Thoracic aorta (tissue), 2 donors: ENCODE data around the gene SUZ12. TPM values are rescaled to one million over a fixed set of nuclear protein-coding genes. Genes with fewer than 3 reads are reported as not detected.
A peak's percentile ranks its signal among the peaks of the same experiment; 100 is the strongest.
"Not testable (repeated sequence)": the region's sequence is repeated elsewhere in the genome, so short reads cannot be mapped to it uniquely, and the experiment has no call there.

Experiments used
- ATAC-seq: fragments of 150-250 bp; one replicate; pipeline ENCODE4 v1.8.0; 2017; ENCODE audit warnings: low read depth; ENCODE audit not compliant: insufficient number of reproducible peaks, low FRiP score
- DNase-seq: peaks from one replicate; pipeline ENCODE4 v3.0.0-alpha.2; 2020; ENCODE audit warnings: low spot score
- H3K27ac ChIP-seq, 2 donors: fragments of 200-600 bp; sonication (generic); 1 replicate in 1 of 2; 2 replicates in 1 of 2; pipeline ENCODE4 v1.5.1; 2016; ENCODE audit warnings: mild to moderate bottlenecking in 2 of 2, moderate library complexity in 2 of 2
- H3K27me3 ChIP-seq: fragments of 200-600 bp; sonication (generic); replicated peaks from 2 replicates; pipeline ENCODE4 v1.6.0; 2016; ENCODE audit warnings: mild to moderate bottlenecking; ENCODE audit not compliant: insufficient read depth
- H3K36me3 ChIP-seq: fragments of 200-600 bp; sonication (generic); one replicate; pipeline ENCODE4 v1.5.1; 2016
- H3K4me1 ChIP-seq, 2 donors: fragments of 200-600 bp; sonication (generic); 1 replicate in 1 of 2; 2 replicates in 1 of 2; pipeline versions ENCODE4 v1.5.1 to v1.6.0; 2016; ENCODE audit warnings: low read depth in 2 of 2, mild to moderate bottlenecking in 1 of 2; ENCODE audit not compliant: control insufficient read depth in 1 of 2
- H3K4me3 ChIP-seq: fragments of 200-600 bp; sonication (generic); 2 replicates; pipeline ENCODE4 v1.5.1; 2016; ENCODE audit warnings: mild to moderate bottlenecking
- H3K9me3 ChIP-seq: fragments of 200-600 bp; sonication (generic); 2 replicates; pipeline ENCODE4 v1.5.1; 2016
- CTCF ChIP-seq: fragments of 200-600 bp; sonication (generic); IDR thresholded peaks from one replicate; pipeline ENCODE4 v1.5.1; 2019; ENCODE audit warnings: antibody characterized with exemption
- total RNA-seq, 2 donors: library from RNA; depleted of rRNA; stranded (reverse); fragments of >200 nt; gene quantifications; one replicate each; pipeline versions ENCODE4 v1.1.0 to v1.2.3, GENCODE V29; 2016

Gene SUZ12
- total RNA-seq, 2 donors from 2014 or later: 14.4 to 26.0 TPM

GRCh38 chr17:31907342-31907962 lies 29.4 kb upstream of the SUZ12 start:
- TF ChIP-seq CTCF: no peak
- ATAC-seq: no peak
- Histone ChIP-seq H3K27ac (peak overlapping the region in 1 of 2 donors; percentile 35), H3K4me3 (peak overlapping the region; percentile 38), H3K4me1 (peaks cover 11 to 17% of the 10 kb centered on the region in 2 donors), H3K27me3 (no peaks in the 10 kb centered on the region), H3K9me3 (no peaks in the 10 kb centered on the region), H3K36me3 (no peaks in the 10 kb centered on the region)
- DNase-seq: no peak

DNA sequence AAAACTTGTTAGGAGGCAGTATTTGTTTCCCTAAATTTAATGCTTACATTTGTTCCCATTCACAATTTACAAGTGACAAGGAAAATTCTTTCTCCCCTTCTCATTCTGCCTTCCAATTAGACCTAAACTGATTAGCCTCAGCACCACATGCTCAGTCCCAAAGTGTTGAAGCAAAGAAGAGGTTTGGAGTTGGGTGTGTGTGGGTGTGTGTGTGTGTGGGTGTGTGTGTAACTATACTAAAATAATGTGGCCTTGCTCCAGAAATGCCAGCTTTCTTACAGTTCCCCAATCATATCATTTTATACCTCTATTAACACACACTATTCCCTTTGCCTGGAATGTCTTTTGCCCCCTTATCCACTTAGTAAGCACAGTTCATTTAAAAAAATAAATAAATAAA lies 28.4 kb upstream of the SUZ12 start:
- H3K27me3 ChIP-seq: no peaks in the 10 kb centered on the region
- ATAC-seq (no peak), DNase-seq (no peak)
- H3K9me3 ChIP-seq: no peaks in the 10 kb centered on the region
- H3K36me3 ChIP-seq: no peaks in the 10 kb centered on the region
- H3K4me3 ChIP-seq: no peak overlapping the region
- no peak for TF ChIP-seq CTCF
- H3K27ac ChIP-seq: peak overlapping the region in 1 of 2 donors; percentile 25
- peaks cover 11 to 17% of the 10 kb centered on the region in 2 donors for H3K4me1 ChIP-seq

DNA sequence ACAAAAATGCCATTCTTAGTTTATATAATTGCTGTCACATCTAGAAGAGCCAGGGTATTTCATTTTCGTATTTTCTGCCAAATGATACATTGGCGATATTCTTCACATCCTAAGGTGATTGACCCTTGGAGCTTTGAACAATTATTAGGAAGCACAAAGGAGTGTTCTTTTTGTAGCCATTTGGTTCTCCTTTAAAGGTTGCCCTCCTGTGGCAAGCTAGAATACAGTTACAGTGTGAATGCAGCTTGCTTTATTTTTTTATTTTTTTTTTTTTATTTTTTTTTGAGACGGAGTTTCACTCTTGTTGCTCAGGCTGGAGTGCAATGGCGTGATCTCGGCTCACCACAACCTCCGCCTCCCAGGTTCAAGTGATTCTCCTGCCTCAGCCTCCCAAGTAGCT lies 24.1 kb upstream of the SUZ12 start:
- not testable (repeated sequence) for H3K27me3 ChIP-seq, H3K36me3 ChIP-seq, H3K4me3 ChIP-seq, H3K9me3 ChIP-seq, DNase-seq, H3K27ac ChIP-seq, ATAC-seq
- peaks cover 6 to 11% of the 10 kb centered on the region in 2 donors for H3K4me1 ChIP-seq
- peak; percentile 10 for TF ChIP-seq CTCF

- ATAC-seq: no peak
- Histone ChIP-seq H3K36me3 (no peaks in the 10 kb centered on the region), H3K27ac (no peak overlapping the region), H3K9me3 (no peaks in the 10 kb centered on the region), H3K4me1 (peaks cover 6% of the 10 kb centered on the region in 2 donors), H3K27me3 (no peaks in the 10 kb centered on the region), H3K4me3 (no peak overlapping the region)
- DNase-seq: no peak
- no peak for TF ChIP-seq CTCF
Observed at GRCh38 chr17:31915456-31916100, 21.2 kb upstream of the SUZ12 start.

- Histone ChIP-seq H3K4me1 (peaks cover 6% of the 10 kb centered on the region in 2 donors), H3K9me3 (no peaks in the 10 kb centered on the region), H3K27me3 (no peaks in the 10 kb centered on the region), H3K27ac (no peak overlapping the region), H3K36me3 (no peaks in the 10 kb centered on the region), H3K4me3 (peak overlapping the region; percentile 52)
- no peak for ATAC-seq
- DNase-seq: no peak
- no peak for TF ChIP-seq CTCF
Observed at GRCh38 chr17:31916491-31917064, 20.2 kb upstream of the SUZ12 start.
